DOHH2 (cell line): ENCODE results near the gene CTRB2.

Experiments used
- EZH2phosphoT487 ChIP-seq: fragments of 200-600 bp; sonication (generic); IDR thresholded peaks from 2 replicates; pipeline ENCODE4 v1.6.1; 2017; ENCODE audit warnings: borderline replicate concordance, mild to moderate bottlenecking, antibody characterized with exemption, low read length, moderate library complexity, mixed read lengths
- TF ChIP-seq, protein P1 (sequence below): fragments of 200-600 bp; sonication (generic); IDR thresholded peaks from one replicate; pipeline ENCODE4 v1.5.1; 2014; ENCODE audit warnings: antibody characterized with exemption, mild to moderate bottlenecking, low read depth, low read length; ENCODE audit not compliant: poor library complexity, severe bottlenecking

DNA sequence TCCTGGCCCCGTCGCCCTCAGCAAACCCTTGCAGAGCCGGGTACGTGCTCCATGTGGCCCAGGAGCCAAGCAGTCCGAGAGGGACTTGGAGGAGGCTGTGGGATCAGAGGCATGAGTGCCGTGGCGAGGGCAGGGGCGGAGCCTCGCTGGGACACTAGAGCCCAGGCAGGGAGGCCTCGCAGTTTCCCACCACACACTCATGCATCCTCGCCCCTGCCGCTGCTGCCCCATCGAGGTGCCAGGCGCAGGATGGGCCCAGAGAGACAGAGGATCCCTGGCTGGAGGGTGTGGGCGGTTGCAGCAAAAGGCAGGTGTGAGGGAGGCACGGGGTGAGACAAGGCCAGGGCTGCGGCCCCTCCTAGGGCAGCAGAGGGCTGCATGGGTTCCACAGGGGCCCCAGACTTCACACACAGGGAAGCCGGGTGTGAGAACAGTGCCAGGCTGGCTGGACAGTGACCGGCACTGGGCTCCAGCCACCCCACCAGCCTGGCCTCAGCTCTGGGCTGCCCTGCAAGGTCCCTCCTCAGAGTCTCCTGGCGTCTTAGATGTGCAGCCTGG lies 36.8 kb upstream of the CTRB2 start:
- TF ChIP-seq, protein P1, sequence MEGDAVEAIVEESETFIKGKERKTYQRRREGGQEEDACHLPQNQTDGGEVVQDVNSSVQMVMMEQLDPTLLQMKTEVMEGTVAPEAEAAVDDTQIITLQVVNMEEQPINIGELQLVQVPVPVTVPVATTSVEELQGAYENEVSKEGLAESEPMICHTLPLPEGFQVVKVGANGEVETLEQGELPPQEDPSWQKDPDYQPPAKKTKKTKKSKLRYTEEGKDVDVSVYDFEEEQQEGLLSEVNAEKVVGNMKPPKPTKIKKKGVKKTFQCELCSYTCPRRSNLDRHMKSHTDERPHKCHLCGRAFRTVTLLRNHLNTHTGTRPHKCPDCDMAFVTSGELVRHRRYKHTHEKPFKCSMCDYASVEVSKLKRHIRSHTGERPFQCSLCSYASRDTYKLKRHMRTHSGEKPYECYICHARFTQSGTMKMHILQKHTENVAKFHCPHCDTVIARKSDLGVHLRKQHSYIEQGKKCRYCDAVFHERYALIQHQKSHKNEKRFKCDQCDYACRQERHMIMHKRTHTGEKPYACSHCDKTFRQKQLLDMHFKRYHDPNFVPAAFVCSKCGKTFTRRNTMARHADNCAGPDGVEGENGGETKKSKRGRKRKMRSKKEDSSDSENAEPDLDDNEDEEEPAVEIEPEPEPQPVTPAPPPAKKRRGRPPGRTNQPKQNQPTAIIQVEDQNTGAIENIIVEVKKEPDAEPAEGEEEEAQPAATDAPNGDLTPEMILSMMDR: no peak
- TF ChIP-seq EZH2phosphoT487: no peak
